NOMO-1 treated with DMSO at 0.1 percent for 48 hours (cell line): ENCODE data around the gene TRAPPC3L.

Experiments used
- DNase-seq: peaks from one replicate; lab custom pipeline; 2025; ENCODE audit not compliant: unreplicated experiment; lab: John Stamatoyannopoulos, UW

TRAPPC3L gene

GRCh38 chr6:116468293-116468692 lies 77.2 kb downstream of the TRAPPC3L start:
- DNase-seq: no peak

- DNase-seq: no peak
These were observed 78.0 kb downstream of the TRAPPC3L start for GRCh38 chr6:116467514-116467913.

GRCh38 chr6:116467096-116467495 lies 78.4 kb downstream of the TRAPPC3L start:
- DNase-seq: no peak

- peak; percentile 84 for DNase-seq
These were observed 80.2 kb downstream of the TRAPPC3L start for GRCh38 chr6:116465246-116465645.

GRCh38 chr6:116463301-116463700 lies 82.2 kb downstream of the TRAPPC3L start:
- DNase-seq: no peak

- DNase-seq: peak; percentile 55
These were observed 83.3 kb downstream of the TRAPPC3L start for GRCh38 chr6:116461932-116462885.

GRCh38 chr6:116461331-116461931 lies 84.1 kb downstream of the TRAPPC3L start, which contains the start of gene CALHM6:
CALHM6 (plus strand) TSS chr6:116461375; CDS start chr6:116461930, 555 bp downstream.
- DNase-seq: no peak

GRCh38 chr6:116459927-116460326 lies 85.6 kb downstream of the TRAPPC3L start:
- DNase-seq: no peak

- DNase-seq: no peak
These were observed 87.2 kb downstream of the TRAPPC3L start for GRCh38 chr6:116458264-116458663.

- no peak for DNase-seq
These were observed 88.6 kb downstream of the TRAPPC3L start for GRCh38 chr6:116456927-116457326.

- no peak for DNase-seq
These were observed 89.4 kb downstream of the TRAPPC3L start for GRCh38 chr6:116456106-116456505.

GRCh38 chr6:116452531-116452930 lies 93.0 kb downstream of the TRAPPC3L start:
- no peak for DNase-seq

GRCh38 chr6:116451916-116452315 lies 93.6 kb downstream of the TRAPPC3L start:
- no peak for DNase-seq

GRCh38 chr6:116450769-116451740 lies 94.4 kb downstream of the TRAPPC3L start:
- DNase-seq: peak; percentile 92

- DNase-seq: no peak
These were observed 95.2 kb downstream of the TRAPPC3L start for GRCh38 chr6:116450185-116450710.

- no peak for DNase-seq
These were observed 95.9 kb downstream of the TRAPPC3L start for GRCh38 chr6:116449565-116449964.

- DNase-seq: peak; percentile 90
These were observed 97.9 kb downstream of the TRAPPC3L start for GRCh38 chr6:116447496-116448011.

GRCh38 chr6:116447052-116447451 lies 98.4 kb downstream of the TRAPPC3L start:
- no peak for DNase-seq

GRCh38 chr6:116446399-116446798 lies 99.1 kb downstream of the TRAPPC3L start:
- DNase-seq: peak; percentile 84

- no peak for DNase-seq
These were observed 100.4 kb downstream of the TRAPPC3L start for GRCh38 chr6:116445102-116445501.
